HepG2 (cell line): ENCODE results near the gene ZSCAN20. TPM values are rescaled to one million over a fixed set of nuclear protein-coding genes. Genes with fewer than 3 reads are reported as not detected.

Experiments
- ARNTL ChIP-seq: sonication (generic); formaldehyde crosslinking; IDR thresholded peaks from 2 replicates; pipeline ENCODE4 v1.4.0; 2020; ENCODE audit warnings: mild to moderate bottlenecking, missing genetic modification reagents
- ERF ChIP-seq: IDR thresholded peaks from 2 replicates; pipeline ENCODE4 v1.6.1; 2018; ENCODE audit warnings: missing biosample characterization, missing genetic modification reagents
- HES4 ChIP-seq: sonication (generic); formaldehyde crosslinking; IDR thresholded peaks from 2 replicates; pipeline ENCODE4 v1.9.0; 2021; ENCODE audit warnings: mild to moderate bottlenecking, missing genetic modification reagents, borderline replicate concordance
- MBNL3 ChIP-seq: fragments of 250-450 bp; sonication (Bioruptor Pico); conservative IDR thresholded peaks from 2 replicates; pipeline ENCODE4 v1.8.0; 2022; ENCODE audit warnings: mild to moderate bottlenecking, inconsistent platforms
- NFATC3 ChIP-seq: sonication (generic); formaldehyde crosslinking; IDR thresholded peaks from 2 replicates; pipeline ENCODE4 v1.5.1; 2020; ENCODE audit warnings: mild to moderate bottlenecking, missing genetic modification reagents
- NFYC ChIP-seq: IDR thresholded peaks from 2 replicates; pipeline ENCODE4 v1.6.1; 2016; ENCODE audit warnings: missing genetic modification reagents, missing compliant biosample characterization
- RARA ChIP-seq: IDR thresholded peaks from 2 replicates; pipeline ENCODE4 v1.6.1; 2016; ENCODE audit warnings: missing genetic modification reagents, missing compliant biosample characterization
- RBAK ChIP-seq: sonication (generic); formaldehyde crosslinking; IDR thresholded peaks from 2 replicates; pipeline ENCODE4 v1.5.1; 2020; ENCODE audit warnings: mild to moderate bottlenecking, missing genetic modification reagents
- SNAI1 ChIP-seq: sonication (generic); formaldehyde crosslinking; IDR thresholded peaks from 2 replicates; pipeline ENCODE4 v1.5.0; 2020; ENCODE audit warnings: mild to moderate bottlenecking, missing genetic modification reagents, borderline replicate concordance
- SRSF1 ChIP-seq: fragments of 200-400 bp; formaldehyde crosslinking; optimal IDR thresholded peaks from 2 replicates; pipeline ENCODE3; 2017; ENCODE audit warnings: mild to moderate bottlenecking, low read depth, low read length, moderate library complexity
- SRSF4 ChIP-seq: fragments of 200-400 bp; formaldehyde crosslinking; IDR thresholded peaks from one replicate; pipeline ENCODE4 v1.6.1; 2018; ENCODE audit warnings: mild to moderate bottlenecking, low read depth, low read length, moderate library complexity; ENCODE audit not compliant: poor library complexity, severe bottlenecking
- STAG1 ChIP-seq: sonication (generic); formaldehyde crosslinking; IDR thresholded peaks from 2 replicates; pipeline ENCODE4 v1.4.0; 2020; ENCODE audit warnings: missing genetic modification reagents
- TIGD3 ChIP-seq: sonication (generic); formaldehyde crosslinking; IDR thresholded peaks from 2 replicates; pipeline ENCODE4 v1.5.1; 2020; ENCODE audit warnings: mild to moderate bottlenecking, missing genetic modification reagents, borderline replicate concordance
- ZNF292 ChIP-seq: sonication (generic); formaldehyde crosslinking; IDR thresholded peaks from 2 replicates; pipeline ENCODE4 v1.8.1; 2022; ENCODE audit warnings: mild to moderate bottlenecking, low read depth, missing genetic modification reagents, borderline replicate concordance
- ZNF318 ChIP-seq: sonication (generic); formaldehyde crosslinking; IDR thresholded peaks from 2 replicates; pipeline ENCODE4 v1.4.0; 2020; ENCODE audit warnings: mild to moderate bottlenecking, missing genetic modification reagents
- ZNF335 ChIP-seq: sonication (generic); formaldehyde crosslinking; IDR thresholded peaks from 2 replicates; pipeline ENCODE4 v1.4.0; 2020; ENCODE audit warnings: missing genetic modification reagents
- ZNF432 ChIP-seq: sonication (generic); formaldehyde crosslinking; IDR thresholded peaks from 2 replicates; pipeline ENCODE4 v1.5.0; 2020; ENCODE audit warnings: missing genetic modification reagents, mild to moderate bottlenecking, borderline replicate concordance
- ZNF660 ChIP-seq: sonication (generic); formaldehyde crosslinking; IDR thresholded peaks from 2 replicates; pipeline ENCODE4 v1.5.1; 2020; ENCODE audit warnings: mild to moderate bottlenecking, low read depth, missing genetic modification reagents, borderline replicate concordance
- ZNF841 ChIP-seq: sonication (generic); formaldehyde crosslinking; IDR thresholded peaks from 2 replicates; pipeline ENCODE4 v1.8.1; 2023; ENCODE audit warnings: missing genetic modification reagents, borderline replicate concordance
- ZSCAN31 ChIP-seq: sonication (generic); formaldehyde crosslinking; IDR thresholded peaks from 2 replicates; pipeline ENCODE4 v1.5.0; 2020; ENCODE audit warnings: low read depth, mild to moderate bottlenecking, missing genetic modification reagents
- ZZZ3 ChIP-seq: sonication (generic); formaldehyde crosslinking; IDR thresholded peaks from 2 replicates; pipeline ENCODE4 v1.4.0; 2020; ENCODE audit warnings: missing genetic modification reagents, mild to moderate bottlenecking, borderline replicate concordance
- polyA plus RNA-seq, 8 experiments: library from polyadenylated mRNA; depleted of rRNA in 3 of 8; stranded (reverse) in 7 of 8; unstranded in 1 of 8; fragments of >200 nt; fragmentation: Illumina TruSeq in 4 of 8; extraction: Trizol in 4 of 8; gene quantifications; 2 replicates each; pipeline versions ENCODE4 v1.2.1 to v1.2.3, GENCODE V29; 2011 to 2016; ENCODE audit warnings: low read depth in 4 of 8, missing spikeins in 1 of 8, mixed read lengths in 1 of 8; ENCODE audit not compliant: insufficient read depth in 1 of 8
- total RNA-seq, 5 experiments: library from RNA; depleted of rRNA; stranded (reverse); fragments of >200 nt; fragmentation: Illumina TruSeq; extraction: Trizol; gene quantifications; 2 replicates each; pipeline ENCODE4 v1.2.3, GENCODE V29; 2016; ENCODE audit warnings: low read depth in 1 of 5

ZSCAN20 gene
- total and polyA plus RNA-seq, 2 of the 13 experiments (the other 11 are each of a cell fraction or from before 2014, with no cell fraction given) = 1.1 to 2.8 TPM

GRCh38 chr1:33472269-33472980 is at the start of gene ZSCAN20 (continued):
- TF ChIP-seq ZNF318 (CRISPR knock-in tag) = 0 out of 2 replicates have a peak, but pooled peaks have one; percentile 34
- peak; percentile 84; the same call in 1 of the 2 replicates for TF ChIP-seq ZZZ3 (CRISPR knock-in tag)
- TF ChIP-seq RARA (CRISPR knock-in tag) = no peak
- peak; percentile 34; the same call in 1 of the 2 replicates for TF ChIP-seq ERF (CRISPR knock-in tag)
- no peak for TF ChIP-seq ZNF432 (CRISPR knock-in tag)
- TF ChIP-seq HES4 (CRISPR knock-in tag) = 0 out of 2 replicates have a peak, but pooled peaks have one; percentile 27
- TF ChIP-seq NFYC (CRISPR knock-in tag) = peak; percentile 98
- TF ChIP-seq STAG1 (CRISPR knock-in tag) = no peak
- no peak for TF ChIP-seq ZNF841 (CRISPR knock-in tag)
- TF ChIP-seq ARNTL (CRISPR knock-in tag) = peak; percentile 49; the same call in 1 of the 2 replicates
- no peak for TF ChIP-seq SNAI1 (CRISPR knock-in tag)
- TF ChIP-seq SRSF1 = peak; percentile 88
- TF ChIP-seq SRSF4 = no peak
- TF ChIP-seq RBAK (CRISPR knock-in tag) = no peak
- TF ChIP-seq ZNF292 (CRISPR knock-in tag) = no peak
- TF ChIP-seq ZNF335 (CRISPR knock-in tag) = peak; percentile 65; the same call in 1 of the 2 replicates
- TF ChIP-seq NFATC3 = no peak
- no peak for TF ChIP-seq TIGD3 (CRISPR knock-in tag)
- no peak for TF ChIP-seq ZNF660 (CRISPR knock-in tag)
- no peak for TF ChIP-seq MBNL3
- 0 out of 2 replicates have a peak, but pooled peaks have one; percentile 24 for TF ChIP-seq ZSCAN31 (CRISPR knock-in tag)
